Uterus (tissue), 4 donors: ENCODE results near the gene NLN. TPM values are rescaled to one million over a fixed set of nuclear protein-coding genes. Genes with fewer than 3 reads are reported as not detected.

ENCODE experiments used
- DNase-seq, 2 donors: peaks; one replicate each; pipeline ENCODE4 v3.0.0-alpha.2; 2019 to 2020
- H3K27ac ChIP-seq, 2 donors: fragments of 200-600 bp; sonication (generic); 1 replicate in 1 of 2; 2 replicates in 1 of 2; pipeline ENCODE4 v1.5.1; 2016 to 2018
- H3K27me3 ChIP-seq, 2 donors: fragments of 200-600 bp; sonication (generic); one replicate each; pipeline ENCODE4 v1.5.1; 2018 to 2019; ENCODE audit warnings: control low read depth in 1 of 2
- H3K36me3 ChIP-seq, 2 donors: fragments of 200-600 bp; sonication (generic); one replicate each; pipeline ENCODE4 v1.5.1; 2019; ENCODE audit warnings: control low read depth in 1 of 2
- H3K4me1 ChIP-seq, 2 donors: fragments of 200-600 bp; sonication (generic); one replicate each; pipeline ENCODE4 v1.5.1; 2018 to 2019; ENCODE audit warnings: control low read depth in 1 of 2
- H3K4me3 ChIP-seq, 2 donors: fragments of 200-600 bp; sonication (generic); 1 replicate in 1 of 2; 2 replicates in 1 of 2; pipeline ENCODE4 v1.5.1; 2018 to 2019; ENCODE audit warnings: mild to moderate bottlenecking in 1 of 2
- H3K9me3 ChIP-seq, 2 donors: fragments of 200-600 bp; sonication (generic); one replicate each; pipeline ENCODE4 v1.5.1; 2019; ENCODE audit warnings: control low read depth in 1 of 2
- POLR2A ChIP-seq, 2 donors: fragments of 450-650 bp; IDR thresholded peaks; one replicate each; pipeline ENCODE4 v1.6.1; 2016; ENCODE audit warnings: antibody characterized with exemption in 2 of 2, mild to moderate bottlenecking in 1 of 2, moderate library complexity in 1 of 2
- intact Hi-C: fragments of 100-400 bp; cut with DNase I; formaldehyde crosslinking; loops from one replicate; pipeline ENCODE4 v1.15.1; 2023; ENCODE audit warnings: low total_unique reads
- total RNA-seq, 4 donors: library from RNA; depleted of rRNA in 3 of 4; stranded (reverse); fragments of >200 nt in 3 of 4; gene quantifications; one replicate each; pipeline versions ENCODE4 v1.1.0 to v1.2.4, GENCODE V29; 2014 to 2023
- TF ChIP-seq, protein P1 (sequence below), 4 experiments: fragments of 200-600 bp in 2 of 4; fragments of 450-650 bp in 2 of 4; sonication (generic) in 2 of 4; IDR thresholded peaks; one replicate each; pipeline ENCODE4 v1.5.1; 2016 to 2019; ENCODE audit warnings: antibody characterized with exemption in 4 of 4, mild to moderate bottlenecking in 2 of 4, moderate library complexity in 1 of 4
- donor health status: DM: yes; HTN: yes; CAD: no.

NLN gene
- total RNA-seq, 4 donors from 2014 or later: 4.4 to 34.9 (median 9.8) TPM

DNA sequence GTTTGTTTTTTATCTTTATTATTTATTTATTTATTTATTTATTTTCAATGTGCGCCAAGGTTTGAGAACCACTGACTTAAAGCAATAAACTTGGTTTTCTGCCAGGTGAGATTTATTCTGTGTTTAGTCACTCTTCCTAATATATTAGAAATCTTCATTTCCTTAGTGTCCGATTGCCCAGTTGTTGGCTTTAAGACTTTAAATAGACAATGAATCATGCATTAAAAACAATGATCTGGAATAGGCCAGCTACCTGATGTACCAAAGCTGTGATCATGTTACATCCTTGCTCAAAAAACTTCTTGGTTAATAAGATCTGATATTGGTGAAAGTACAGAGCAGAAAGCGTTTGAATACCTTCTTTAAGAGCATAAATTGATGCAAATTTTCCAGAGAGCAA, 152.2 kb downstream of the NLN start:
- intact Hi-C loops: no loop called here
- no peaks in the 10 kb centered on the region for H3K36me3 ChIP-seq
- no peak for DNase-seq
- H3K4me1 ChIP-seq: no peaks in the 10 kb centered on the region
- H3K27ac ChIP-seq: no peak overlapping the region
- no peak overlapping the region for H3K4me3 ChIP-seq
- no peaks in the 10 kb centered on the region for H3K9me3 ChIP-seq
- H3K27me3 ChIP-seq: no peaks in the 10 kb centered on the region
- no peak for TF ChIP-seq POLR2A (IDR thresholded peaks at IDR 0.05)
- TF ChIP-seq, protein P1, sequence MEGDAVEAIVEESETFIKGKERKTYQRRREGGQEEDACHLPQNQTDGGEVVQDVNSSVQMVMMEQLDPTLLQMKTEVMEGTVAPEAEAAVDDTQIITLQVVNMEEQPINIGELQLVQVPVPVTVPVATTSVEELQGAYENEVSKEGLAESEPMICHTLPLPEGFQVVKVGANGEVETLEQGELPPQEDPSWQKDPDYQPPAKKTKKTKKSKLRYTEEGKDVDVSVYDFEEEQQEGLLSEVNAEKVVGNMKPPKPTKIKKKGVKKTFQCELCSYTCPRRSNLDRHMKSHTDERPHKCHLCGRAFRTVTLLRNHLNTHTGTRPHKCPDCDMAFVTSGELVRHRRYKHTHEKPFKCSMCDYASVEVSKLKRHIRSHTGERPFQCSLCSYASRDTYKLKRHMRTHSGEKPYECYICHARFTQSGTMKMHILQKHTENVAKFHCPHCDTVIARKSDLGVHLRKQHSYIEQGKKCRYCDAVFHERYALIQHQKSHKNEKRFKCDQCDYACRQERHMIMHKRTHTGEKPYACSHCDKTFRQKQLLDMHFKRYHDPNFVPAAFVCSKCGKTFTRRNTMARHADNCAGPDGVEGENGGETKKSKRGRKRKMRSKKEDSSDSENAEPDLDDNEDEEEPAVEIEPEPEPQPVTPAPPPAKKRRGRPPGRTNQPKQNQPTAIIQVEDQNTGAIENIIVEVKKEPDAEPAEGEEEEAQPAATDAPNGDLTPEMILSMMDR (IDR thresholded peaks at IDR 0.05): no peak

DNA sequence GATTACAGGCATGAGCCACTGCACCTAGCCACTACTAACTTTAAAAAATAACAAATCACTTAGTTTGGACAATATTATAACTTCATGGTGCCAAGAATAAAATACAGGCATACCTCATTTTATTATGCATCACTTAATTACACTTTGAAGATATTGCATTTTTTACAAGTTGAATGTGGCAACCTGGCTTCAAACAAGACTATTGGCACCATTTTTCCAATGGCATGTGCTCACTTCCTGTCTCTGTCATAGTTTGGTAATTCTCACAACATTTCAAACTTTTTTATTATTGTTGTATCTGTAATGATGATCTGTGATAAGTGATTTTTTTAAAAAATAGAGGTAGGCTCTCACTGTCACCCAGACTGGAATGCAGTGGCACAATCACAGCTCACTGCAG, 154.5 kb downstream of the NLN start:
- no peak for DNase-seq
- intact Hi-C loops: no loop called here
- Histone ChIP-seq H3K36me3 (no peaks in the 10 kb centered on the region), H3K4me1 (no peaks in the 10 kb centered on the region), H3K27me3 (no peaks in the 10 kb centered on the region), H3K9me3 (no peaks in the 10 kb centered on the region), H3K4me3 (no peak overlapping the region), H3K27ac (no peak overlapping the region)
- TF ChIP-seq, protein P1 (IDR thresholded peaks at IDR 0.05): no peak
- no peak for TF ChIP-seq POLR2A (IDR thresholded peaks at IDR 0.05)

DNA sequence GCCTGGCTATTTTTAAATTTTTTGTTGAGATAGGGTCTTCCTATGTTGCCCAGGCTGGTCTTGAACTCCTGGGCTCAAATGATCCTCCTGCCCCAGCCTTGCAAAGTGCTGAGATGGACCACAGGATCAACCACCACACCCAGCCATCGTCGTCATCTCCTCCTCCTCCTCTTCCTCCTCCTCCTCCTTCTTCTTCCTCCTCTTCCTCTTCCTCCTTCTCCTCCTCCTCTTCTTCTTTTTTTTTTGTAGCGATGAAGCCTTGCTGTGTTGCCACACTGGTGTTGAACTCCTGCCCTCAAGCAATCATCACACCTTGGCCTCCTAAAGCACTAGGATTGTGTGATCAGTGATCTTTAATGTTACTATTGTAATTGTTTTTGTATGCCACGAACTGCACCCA, 155.0 kb downstream of the NLN start:
- Histone ChIP-seq H3K27ac (no peak overlapping the region), H3K36me3 (no peaks in the 10 kb centered on the region), H3K27me3 (no peaks in the 10 kb centered on the region), H3K4me1 (no peaks in the 10 kb centered on the region), H3K4me3 (no peak overlapping the region), H3K9me3 (no peaks in the 10 kb centered on the region)
- intact Hi-C loops: no loop called here
- no peak for TF ChIP-seq POLR2A (IDR thresholded peaks at IDR 0.05)
- TF ChIP-seq, protein P1 (IDR thresholded peaks at IDR 0.05): no peak
- DNase-seq: no peak

Other genes with a start within 250 kb of the NLN start
- gene ADAMTS6, start 240.3 kb upstream of the NLN start, total RNA-seq: 10 to 100 TPM in 1 of 4 donors, 1 to 10 TPM in 3; 4.9 to 40.0 (median 7.3) TPM
- gene CENPK, start 159.0 kb upstream of the NLN start, total RNA-seq: 10 to 100 TPM in 1 of 4 donors, 1 to 10 TPM in 1, under 1 TPM in 1, not detected in 1; 0.77 to 34.6 (median 1.3) TPM
- gene PPWD1, start 158.9 kb upstream of the NLN start, total RNA-seq: 100 to 1,000 TPM in 1 of 4 donors, 10 to 100 TPM in 3; 17.9 to 104 (median 68.8) TPM
- gene TRIM23, start 97.9 kb upstream of the NLN start, total RNA-seq: 10 to 100 TPM in 2 of 4 donors, 1 to 10 TPM in 2; 8.2 to 56.5 (median 14.8) TPM
- 1 to 10 TPM in 3 of 4 donors, under 1 TPM in 1; 0.77 to 5.6 (median 4.1) TPM for gene SHLD3, start 97.2 kb upstream of the NLN start, total RNA-seq
- gene TRAPPC13, start 97.2 kb upstream of the NLN start, total RNA-seq: 10 to 100 TPM; 13.8 to 48.9 (median 33.6) TPM
- gene SGTB, start 96 bp upstream of the NLN start, total RNA-seq: 10 to 100 TPM in 3 of 4 donors, 1 to 10 TPM in 1; 4.1 to 26.2 (median 13.5) TPM
- 100 to 1,000 TPM in 1 of 4 donors, 10 to 100 TPM in 3; 26.1 to 159 (median 81.8) TPM for gene ERBIN, start 204.4 kb downstream of the NLN start, total RNA-seq